HCT116 (cell line): ENCODE results near the gene GP1BA. TPM values are rescaled to one million over a fixed set of nuclear protein-coding genes. Genes with fewer than 3 reads are reported as not detected.

Experiments used
- ATAC-seq: fragments of 200-7000 bp; cut with Tn5 transposase; 2 replicates; pipeline ENCODE4 v1.9.1; 2020; ENCODE audit warnings: mild to moderate bottlenecking, moderate library complexity
- BruUV-seq: library from RNA; stranded (reverse); fragments of 400-500 nt; replicated peaks from 2 replicates; lab custom pipeline; 2021; lab: Mats Ljungman, UMichigan
- CTCF ChIA-PET: fragments of 300-600 bp; sonication (Branson Sonifier 250); formaldehyde crosslinking; loops from one replicate; lab custom pipeline; 2021; ENCODE audit warnings: antibody characterized with exemption; lab: Charles Lee
- POLR2A ChIA-PET: fragments of 300-600, 350-600 bp; sonication (Branson Sonifier 250); formaldehyde crosslinking; loops from one replicate; lab custom pipeline; 2021; ENCODE audit warnings: antibody characterized with exemption; lab: Charles Lee
- RAD21 ChIA-PET, 2 experiments: fragments of 300-600 bp; sonication (Branson Sonifier 250); formaldehyde crosslinking; loops; one replicate each; lab custom pipeline; 2023; ENCODE audit warnings: low total read pairs in 2 of 2; ENCODE audit not compliant: uncharacterized antibody in 2 of 2, unreplicated experiment in 2 of 2, low non-redundant PET in 1 of 2; lab: Charles Lee
- DNase-seq: peaks from one replicate; pipeline ENCODE4 v3.0.0-alpha.2; 2010; ENCODE audit warnings: low read depth, low spot score
- H2AFZ ChIP-seq: fragments of 200-600 bp; shearing (Covaris generic), sonication (generic); 2 replicates; pipeline ENCODE4 v1.6.1; 2017; ENCODE audit warnings: low read depth, mixed run types, mixed read lengths, antibody characterized with exemption, low read length; ENCODE audit not compliant: poor library complexity, severe bottlenecking
- H3K27ac ChIP-seq: 2 replicates; pipeline ENCODE4 v1.5.1; 2012; ENCODE audit warnings: low read depth, low read length
- H3K27me3 ChIP-seq: fragments of 200-600 bp; sonication (generic); 2 replicates; pipeline ENCODE4 v1.6.1; 2016; ENCODE audit warnings: mixed run types, low read length, mixed read lengths; ENCODE audit not compliant: insufficient read depth
- H3K36me3 ChIP-seq, 2 experiments: fragments of 200-500 bp in 1 of 2; fragments of 200-600 bp in 1 of 2; sonication (Bioruptor generic) in 1 of 2; sonication (generic) in 1 of 2; 2 replicates each; pipeline versions ENCODE4 v1.5.1 to v1.6.1; 2014 to 2016; ENCODE audit warnings: low read length in 2 of 2, inconsistent platforms in 1 of 2, mixed read lengths in 1 of 2, mixed run types in 1 of 2; ENCODE audit not compliant: insufficient read depth in 2 of 2, control insufficient read depth in 1 of 2
- H3K4me1 ChIP-seq, 2 experiments: fragments of 200-600 bp in 1 of 2; sonication (generic) in 1 of 2; 2 replicates each; pipeline versions ENCODE4 v1.5.1 to v1.6.1; 2012 to 2017; ENCODE audit warnings: low read length in 2 of 2, inconsistent platforms in 1 of 2, mild to moderate bottlenecking in 1 of 2, mixed read lengths in 1 of 2, mixed run types in 1 of 2, moderate library complexity in 1 of 2; ENCODE audit not compliant: insufficient read depth in 2 of 2, control insufficient read depth in 1 of 2
- H3K4me2 ChIP-seq: fragments of 200-600 bp; sonication (generic); 2 replicates; pipeline ENCODE4 v1.6.1; 2017; ENCODE audit warnings: mixed run types, low read length, mixed read lengths
- H3K4me3 ChIP-seq, 2 experiments: fragments of 200-600 bp in 1 of 2; sonication (generic) in 1 of 2; replicated peaks in 1 of 2; 2 replicates each; pipeline ENCODE4 v1.5.1; 2011 to 2016; ENCODE audit warnings: low read length in 2 of 2, control low read depth in 1 of 2, low read depth in 1 of 2, mild to moderate bottlenecking in 1 of 2, mixed read lengths in 1 of 2, mixed run types in 1 of 2
- H3K79me2 ChIP-seq: fragments of 200-600 bp; sonication (generic); 2 replicates; pipeline ENCODE4 v1.6.1; 2017; ENCODE audit warnings: mild to moderate bottlenecking, mixed run types, low read length, moderate library complexity, mixed read lengths; ENCODE audit not compliant: insufficient read depth
- H3K9ac ChIP-seq: fragments of 200-600 bp; sonication (generic); 2 replicates; pipeline ENCODE4 v1.6.1; 2016; ENCODE audit warnings: low read length, mixed read lengths
- H3K9me2 ChIP-seq: fragments of 200-600 bp; sonication (generic), shearing (Covaris generic); 2 replicates; pipeline ENCODE4 v1.6.1; 2017; ENCODE audit warnings: mixed run types, mild to moderate bottlenecking, moderate library complexity; ENCODE audit not compliant: insufficient read depth
- H3K9me3 ChIP-seq, 2 experiments: fragments of 200-500 bp in 1 of 2; fragments of 200-600 bp in 1 of 2; sonication (Bioruptor generic) in 1 of 2; sonication (generic) in 1 of 2; 2 replicates each; pipeline ENCODE4 v1.6.1; 2014 to 2017; ENCODE audit warnings: low read length in 2 of 2, mixed read lengths in 2 of 2, inconsistent platforms in 1 of 2, low read depth in 1 of 2, mild to moderate bottlenecking in 1 of 2, mixed run types in 1 of 2, moderate library complexity in 1 of 2; ENCODE audit not compliant: control insufficient read depth in 1 of 2, insufficient read depth in 1 of 2
- H4K20me1 ChIP-seq: fragments of 200-600 bp; sonication (generic), shearing (Covaris generic); 2 replicates; pipeline ENCODE4 v1.6.1; 2017; ENCODE audit warnings: mixed run types, mild to moderate bottlenecking, moderate library complexity; ENCODE audit not compliant: insufficient read depth
- CBX3 ChIP-seq: IDR thresholded peaks from 2 replicates; pipeline ENCODE4 v1.6.1; 2012; ENCODE audit warnings: low read depth
- CEBPB ChIP-seq: IDR thresholded peaks from 2 replicates; pipeline ENCODE4 v1.6.1; 2012; ENCODE audit warnings: low read depth
- ELF1 ChIP-seq: IDR thresholded peaks from 2 replicates; pipeline ENCODE4 v1.6.1; 2012; ENCODE audit warnings: low read depth, borderline replicate concordance
- EZH2 ChIP-seq: fragments of 200-600 bp; sonication (generic); IDR thresholded peaks from 2 replicates; pipeline ENCODE4 v1.6.1; 2017; ENCODE audit warnings: antibody characterized with exemption, mixed run types
- EZH2phosphoT487 ChIP-seq: fragments of 200-600 bp; IDR thresholded peaks from 2 replicates; pipeline ENCODE4 v1.6.1; 2018; ENCODE audit warnings: antibody characterized with exemption, borderline replicate concordance
- FOSL1 ChIP-seq: IDR thresholded peaks from 2 replicates; pipeline ENCODE4 v1.6.1; 2012; ENCODE audit warnings: low read depth
- POLR2A ChIP-seq: IDR thresholded peaks from 2 replicates; pipeline ENCODE4 v1.7.0; 2011; ENCODE audit warnings: borderline replicate concordance; ENCODE audit not compliant: insufficient read depth, insufficient read length; ENCODE audit errors: extremely low read depth
- POLR2AphosphoS5 ChIP-seq: IDR thresholded peaks from 2 replicates; pipeline ENCODE4 v1.6.1; 2011; ENCODE audit warnings: mild to moderate bottlenecking, low read depth, low read length, moderate library complexity
- SP1 ChIP-seq: IDR thresholded peaks from 2 replicates; pipeline ENCODE4 v1.6.1; 2012; ENCODE audit warnings: low read depth
- SRF ChIP-seq: IDR thresholded peaks from 2 replicates; pipeline ENCODE4 v1.6.1; 2012; ENCODE audit warnings: low read depth
- TCF7L2 ChIP-seq: IDR thresholded peaks from 2 replicates; pipeline ENCODE4 v1.7.0; 2011; ENCODE audit warnings: borderline replicate concordance, inconsistent platforms; ENCODE audit not compliant: insufficient read depth, insufficient read length; ENCODE audit errors: extremely low read depth
- YY1 ChIP-seq: IDR thresholded peaks from 2 replicates; pipeline ENCODE4 v1.6.1; 2011; ENCODE audit warnings: low read length, low read depth, moderate library complexity, mild to moderate bottlenecking; ENCODE audit not compliant: insufficient replicate concordance; ENCODE audit errors: extremely low read depth
- ZFX ChIP-seq: fragments of 450-650 bp; IDR thresholded peaks from 2 replicates; pipeline ENCODE4 v1.6.1; 2017
- intact Hi-C: fragments of 100-400 bp; cut with micrococcal nuclease; formaldehyde crosslinking; loops from 2 replicates; pipeline ENCODE4 v1.10.0; 2022
- total RNA-seq: library from RNA; stranded (reverse); gene quantifications from one replicate; pipeline ENCODE4 v1.2.1, GENCODE V29; 2021; ENCODE audit not compliant: unreplicated experiment
- TF ChIP-seq, protein P1 (sequence below): IDR thresholded peaks from 2 replicates; pipeline ENCODE4 v1.6.1; 2012
- TF ChIP-seq, protein P2 (sequence below): IDR thresholded peaks from 2 replicates; pipeline ENCODE4 v1.6.1; 2011; ENCODE audit warnings: mild to moderate bottlenecking, low read length, moderate library complexity; ENCODE audit not compliant: insufficient replicate concordance; ENCODE audit errors: extremely low read depth
- TF ChIP-seq, protein P3 (sequence below): IDR thresholded peaks from 2 replicates; pipeline ENCODE4 v1.6.1; 2012
- TF ChIP-seq, protein P4 (sequence below), 3 experiments: fragments of 200-600 bp in 1 of 3; sonication (generic) in 1 of 3; IDR thresholded peaks in 2 of 3; conservative IDR thresholded peaks in 1 of 3; 2 replicates each; pipeline ENCODE4 v1.5.1; 2012 to 2017; ENCODE audit warnings: low read depth in 2 of 3, low read length in 2 of 3, antibody characterized with exemption in 1 of 3, borderline replicate concordance in 1 of 3, control low read depth in 1 of 3, mild to moderate bottlenecking in 1 of 3, mixed read lengths in 1 of 3, mixed run types in 1 of 3, moderate library complexity in 1 of 3; ENCODE audit not compliant: insufficient read depth in 1 of 3

Gene GP1BA
- total RNA-seq, 1 experiment from 2014 or later, result not detected

DNA sequence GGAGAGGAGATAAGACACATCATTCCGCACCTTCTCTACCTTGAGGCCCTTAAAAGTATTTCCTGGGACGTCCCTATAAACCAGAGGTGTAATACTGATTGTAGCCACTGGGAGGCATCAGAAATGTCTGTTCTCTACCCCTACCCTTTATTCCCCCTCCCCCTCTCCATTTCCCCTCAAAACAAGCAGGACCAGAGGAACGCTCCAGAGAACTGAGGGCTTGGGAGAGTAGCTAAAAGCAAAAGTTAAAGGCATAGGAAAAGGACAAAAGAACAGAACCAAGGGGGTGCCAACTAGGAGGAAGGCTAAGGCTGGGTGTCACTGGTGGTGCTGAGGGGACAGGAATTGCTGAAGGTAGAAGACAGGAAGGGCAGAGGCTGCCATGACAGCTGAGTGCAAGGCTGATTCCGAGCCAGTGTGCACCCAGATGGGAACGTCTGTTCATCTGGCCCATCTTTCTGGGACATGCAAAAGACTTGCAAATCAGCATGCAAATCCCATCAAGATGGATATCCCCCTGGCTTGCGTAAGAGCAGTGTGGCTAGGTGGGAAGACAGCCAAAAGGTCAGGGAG, 48.7 kb downstream of the GP1BA start (continued):
- TF ChIP-seq CBX3, result no peak
- TF ChIP-seq FOSL1, result no peak
- TF ChIP-seq YY1, result no peak

DNA sequence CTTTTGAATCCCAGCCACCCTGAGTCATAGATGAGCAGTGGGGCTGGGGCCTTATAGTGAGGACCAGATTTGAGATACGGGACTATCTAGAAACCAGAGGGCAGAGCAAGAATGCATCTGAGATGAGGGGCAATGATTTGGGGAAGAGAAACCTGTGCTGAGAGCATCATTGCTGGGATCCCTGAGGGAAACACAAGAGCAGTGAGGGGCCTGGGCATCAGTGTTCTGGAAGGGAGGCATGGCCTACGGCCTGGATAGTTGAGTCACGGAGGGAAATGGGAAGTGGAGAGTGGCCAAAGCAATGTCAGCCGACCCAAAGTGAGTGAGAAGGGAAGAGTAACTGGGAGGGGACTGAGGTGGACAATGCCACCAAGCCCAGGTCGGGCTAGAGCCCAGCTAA, 50.2 kb downstream of the GP1BA start:
- Histone ChIP-seq H3K4me1 (peaks cover 5 to 12% of the 10 kb centered on the region in 2 experiments; a peak in 2 of 4 replicates), H3K27ac (no peak overlapping the region), H3K9me2 (no peaks in the 10 kb centered on the region), H3K4me2 (no peak overlapping the region), H3K9ac (no peak overlapping the region), H3K4me3 (no peak overlapping the region), H3K79me2 (peaks cover 15% of the 10 kb centered on the region), H2AFZ (no peak overlapping the region), H3K36me3 (peaks cover 10 to 28% of the 10 kb centered on the region in 2 experiments; a peak in 2 of 4 replicates), H3K27me3 (no peaks in the 10 kb centered on the region), H3K9me3 (no peaks in the 10 kb centered on the region), H4K20me1 (no peaks in the 10 kb centered on the region)
- intact Hi-C loops, result no loop called here
- ChIA-PET RAD21 (no interaction called here), POLR2A (no interaction called here), CTCF (no interaction called here)
- ATAC-seq, result no peak
- DNase-seq, result no peak
- BruUV-seq, result no TSS peak
- TF ChIP-seq EZH2phosphoT487 (no peak), YY1 (no peak), EZH2 (no peak), CEBPB (no peak), CBX3 (no peak), ELF1 (no peak), TCF7L2 (no peak), ZFX (no peak), SP1 (no peak), POLR2AphosphoS5 (no peak), POLR2A (no peak), SRF (no peak)
- TF ChIP-seq, protein P1, sequence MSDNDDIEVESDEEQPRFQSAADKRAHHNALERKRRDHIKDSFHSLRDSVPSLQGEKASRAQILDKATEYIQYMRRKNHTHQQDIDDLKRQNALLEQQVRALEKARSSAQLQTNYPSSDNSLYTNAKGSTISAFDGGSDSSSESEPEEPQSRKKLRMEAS, result no peak
- TF ChIP-seq, protein P2, sequence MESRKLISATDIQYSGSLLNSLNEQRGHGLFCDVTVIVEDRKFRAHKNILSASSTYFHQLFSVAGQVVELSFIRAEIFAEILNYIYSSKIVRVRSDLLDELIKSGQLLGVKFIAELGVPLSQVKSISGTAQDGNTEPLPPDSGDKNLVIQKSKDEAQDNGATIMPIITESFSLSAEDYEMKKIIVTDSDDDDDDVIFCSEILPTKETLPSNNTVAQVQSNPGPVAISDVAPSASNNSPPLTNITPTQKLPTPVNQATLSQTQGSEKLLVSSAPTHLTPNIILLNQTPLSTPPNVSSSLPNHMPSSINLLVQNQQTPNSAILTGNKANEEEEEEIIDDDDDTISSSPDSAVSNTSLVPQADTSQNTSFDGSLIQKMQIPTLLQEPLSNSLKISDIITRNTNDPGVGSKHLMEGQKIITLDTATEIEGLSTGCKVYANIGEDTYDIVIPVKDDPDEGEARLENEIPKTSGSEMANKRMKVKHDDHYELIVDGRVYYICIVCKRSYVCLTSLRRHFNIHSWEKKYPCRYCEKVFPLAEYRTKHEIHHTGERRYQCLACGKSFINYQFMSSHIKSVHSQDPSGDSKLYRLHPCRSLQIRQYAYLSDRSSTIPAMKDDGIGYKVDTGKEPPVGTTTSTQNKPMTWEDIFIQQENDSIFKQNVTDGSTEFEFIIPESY, result no peak
- TF ChIP-seq, protein P3, sequence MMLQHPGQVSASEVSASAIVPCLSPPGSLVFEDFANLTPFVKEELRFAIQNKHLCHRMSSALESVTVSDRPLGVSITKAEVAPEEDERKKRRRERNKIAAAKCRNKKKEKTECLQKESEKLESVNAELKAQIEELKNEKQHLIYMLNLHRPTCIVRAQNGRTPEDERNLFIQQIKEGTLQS, result no peak
- TF ChIP-seq, protein P4, sequence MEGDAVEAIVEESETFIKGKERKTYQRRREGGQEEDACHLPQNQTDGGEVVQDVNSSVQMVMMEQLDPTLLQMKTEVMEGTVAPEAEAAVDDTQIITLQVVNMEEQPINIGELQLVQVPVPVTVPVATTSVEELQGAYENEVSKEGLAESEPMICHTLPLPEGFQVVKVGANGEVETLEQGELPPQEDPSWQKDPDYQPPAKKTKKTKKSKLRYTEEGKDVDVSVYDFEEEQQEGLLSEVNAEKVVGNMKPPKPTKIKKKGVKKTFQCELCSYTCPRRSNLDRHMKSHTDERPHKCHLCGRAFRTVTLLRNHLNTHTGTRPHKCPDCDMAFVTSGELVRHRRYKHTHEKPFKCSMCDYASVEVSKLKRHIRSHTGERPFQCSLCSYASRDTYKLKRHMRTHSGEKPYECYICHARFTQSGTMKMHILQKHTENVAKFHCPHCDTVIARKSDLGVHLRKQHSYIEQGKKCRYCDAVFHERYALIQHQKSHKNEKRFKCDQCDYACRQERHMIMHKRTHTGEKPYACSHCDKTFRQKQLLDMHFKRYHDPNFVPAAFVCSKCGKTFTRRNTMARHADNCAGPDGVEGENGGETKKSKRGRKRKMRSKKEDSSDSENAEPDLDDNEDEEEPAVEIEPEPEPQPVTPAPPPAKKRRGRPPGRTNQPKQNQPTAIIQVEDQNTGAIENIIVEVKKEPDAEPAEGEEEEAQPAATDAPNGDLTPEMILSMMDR (IDR thresholded peaks at IDR 0.05 in 2 of 3, conservative IDR thresholded peaks at IDR 0.05 in 1 of 3; ENCODE audit: borderline replicate concordance in 1 of 3, insufficient read depth in 1 of 3, low read depth in 2 of 3, low read length in 2 of 3), result no peak
